MM.1S (cell line): ENCODE data around the gene SPRTN.

ENCODE experiments used
- EZH2 ChIP-seq: fragments of 300-600 bp; sonication (generic); optimal IDR thresholded peaks from 2 replicates; pipeline ENCODE3; 2017; ENCODE audit warnings: low read depth, mild to moderate bottlenecking, antibody characterized with exemption, low read length, mixed read lengths
- TF ChIP-seq, protein P1 (sequence below): fragments of 300-600 bp; sonication (generic); IDR thresholded peaks from 2 replicates; pipeline ENCODE4 v1.5.1; 2016; ENCODE audit warnings: antibody characterized with exemption, low read length, mixed read lengths

DNA sequence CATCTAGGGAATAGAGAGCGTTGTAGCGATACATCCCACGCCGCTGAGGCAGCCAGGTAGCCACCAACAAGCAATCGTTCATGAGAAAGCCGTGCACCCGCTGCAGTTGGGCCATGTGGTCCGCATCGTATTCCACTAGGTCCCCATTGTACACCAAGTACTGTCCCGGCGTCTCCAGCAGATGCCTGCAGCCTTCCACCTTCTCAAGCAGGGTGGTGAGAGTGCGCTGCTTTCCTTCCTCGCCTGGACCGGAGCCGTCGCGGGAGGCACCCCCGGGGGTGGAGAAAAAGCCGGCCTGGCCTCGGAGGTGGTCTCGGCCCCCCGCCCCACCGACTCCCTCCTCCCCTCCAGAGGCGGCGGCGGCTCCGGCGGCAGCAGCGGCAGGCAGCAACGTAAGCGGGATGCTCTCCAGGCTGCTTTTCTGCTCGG, 1.0 kb upstream of the SPRTN start:
- no peak for TF ChIP-seq EZH2
- TF ChIP-seq, protein P1, sequence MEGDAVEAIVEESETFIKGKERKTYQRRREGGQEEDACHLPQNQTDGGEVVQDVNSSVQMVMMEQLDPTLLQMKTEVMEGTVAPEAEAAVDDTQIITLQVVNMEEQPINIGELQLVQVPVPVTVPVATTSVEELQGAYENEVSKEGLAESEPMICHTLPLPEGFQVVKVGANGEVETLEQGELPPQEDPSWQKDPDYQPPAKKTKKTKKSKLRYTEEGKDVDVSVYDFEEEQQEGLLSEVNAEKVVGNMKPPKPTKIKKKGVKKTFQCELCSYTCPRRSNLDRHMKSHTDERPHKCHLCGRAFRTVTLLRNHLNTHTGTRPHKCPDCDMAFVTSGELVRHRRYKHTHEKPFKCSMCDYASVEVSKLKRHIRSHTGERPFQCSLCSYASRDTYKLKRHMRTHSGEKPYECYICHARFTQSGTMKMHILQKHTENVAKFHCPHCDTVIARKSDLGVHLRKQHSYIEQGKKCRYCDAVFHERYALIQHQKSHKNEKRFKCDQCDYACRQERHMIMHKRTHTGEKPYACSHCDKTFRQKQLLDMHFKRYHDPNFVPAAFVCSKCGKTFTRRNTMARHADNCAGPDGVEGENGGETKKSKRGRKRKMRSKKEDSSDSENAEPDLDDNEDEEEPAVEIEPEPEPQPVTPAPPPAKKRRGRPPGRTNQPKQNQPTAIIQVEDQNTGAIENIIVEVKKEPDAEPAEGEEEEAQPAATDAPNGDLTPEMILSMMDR = no peak
